ENCODE data around the gene PAM. TPM values are rescaled to one million over a fixed set of nuclear protein-coding genes. Genes with fewer than 3 reads are reported as not detected.
"Not testable (repeated sequence)": the region's sequence is repeated elsewhere in the genome, so short reads cannot be mapped to it uniquely, and the experiment has no call there.

The PAM gene
- polyA plus RNA-seq, 3 donors: 38.4 to 105 (median 78.5) TPM

GRCh38 chr5:102749416-102750030 lies 5.6 kb upstream of the PAM start:
- 68 to 78% (median 73%) methylated on average over 5 of the region's 5 CpGs for WGBS, 3 donors

GRCh38 chr5:102750151-102750834 lies 4.8 kb upstream of the PAM start:
- H3K27ac ChIP-seq (ENCODE audit: low read depth, low read length): no peak overlapping the region
- whole genome bisulfite sequencing, 3 donors: 90 to 92% (median 91%) methylated on average over 4 of the region's 4 CpGs

More at GRCh38 chr5:102749416-102750030, 5.6 kb upstream of the PAM start:
- no peak overlapping the region for H3K27ac ChIP-seq (ENCODE audit: low read depth, low read length)

GRCh38 chr5:102751903-102752376 lies 3.2 kb upstream of the PAM start:
- WGBS, 3 donors: 89 to 94% (median 89%) methylated on average over 22 to 32 of the region's 32 CpGs

GRCh38 chr5:102753889-102754766 lies 977 bp upstream of the PAM start:
- H3K27ac ChIP-seq (ENCODE audit: low read depth, low read length): no peak overlapping the region
- WGBS, 3 donors: 16 to 20% (median 20%) methylated on average over 32 of the region's 32 CpGs

More at GRCh38 chr5:102751903-102752376, 3.2 kb upstream of the PAM start:
- not testable (repeated sequence) for H3K27ac ChIP-seq (ENCODE audit: low read depth, low read length)

GRCh38 chr5:102755686-102756371 lies 724 bp downstream of the PAM start:
- 1 to 2% (median 1%) methylated on average over 29 of the region's 29 CpGs for WGBS, 3 donors
- no peak overlapping the region for H3K27ac ChIP-seq (ENCODE audit: low read depth, low read length)

- H3K27ac ChIP-seq (ENCODE audit: low read depth, low read length): no peak overlapping the region
These were observed 3.5 kb downstream of the PAM start for GRCh38 chr5:102758576-102758975.

GRCh38 chr5:102759289-102759688 lies 4.2 kb downstream of the PAM start:
- WGBS, 3 donors: 91 to 96% (median 92%) methylated on average over 1 of the region's 1 CpG
- no peak overlapping the region for H3K27ac ChIP-seq (ENCODE audit: low read depth, low read length)

GRCh38 chr5:102759700-102760099 lies 4.6 kb downstream of the PAM start:
- 82 to 87% (median 83%) methylated on average over 2 of the region's 2 CpGs for WGBS, 3 donors
- H3K27ac ChIP-seq (ENCODE audit: low read depth, low read length): no peak overlapping the region

- WGBS, 3 donors: 41 to 52% (median 42%) methylated on average over 2 of the region's 2 CpGs
- H3K27ac ChIP-seq (ENCODE audit: low read depth, low read length): no peak overlapping the region
These were observed 5.7 kb downstream of the PAM start for GRCh38 chr5:102760815-102761214.

GRCh38 chr5:102762095-102762534 lies 7.0 kb downstream of the PAM start:
- H3K27ac ChIP-seq (ENCODE audit: low read depth, low read length): no peak overlapping the region

GRCh38 chr5:102762562-102763227 lies 7.6 kb downstream of the PAM start:
- WGBS, 3 donors: 65 to 71% (median 66%) methylated on average over 4 of the region's 4 CpGs
- H3K27ac ChIP-seq (ENCODE audit: low read depth, low read length): no peak overlapping the region

GRCh38 chr5:102763734-102764133 lies 8.6 kb downstream of the PAM start:
- 95 to 96% (median 95%) methylated on average over 5 of the region's 5 CpGs for WGBS, 3 donors

GRCh38 chr5:102764381-102765004 lies 9.4 kb downstream of the PAM start:
- WGBS, 3 donors: 83 to 90% (median 90%) methylated on average over 7 of the region's 7 CpGs

More at GRCh38 chr5:102763734-102764133, 8.6 kb downstream of the PAM start:
- no peak overlapping the region for H3K27ac ChIP-seq (ENCODE audit: low read depth, low read length)

GRCh38 chr5:102765350-102765749 lies 10.2 kb downstream of the PAM start:
- 81 to 92% (median 84%) methylated on average over 3 of the region's 3 CpGs for WGBS, 3 donors
- H3K27ac ChIP-seq (ENCODE audit: low read depth, low read length): no peak overlapping the region

More at GRCh38 chr5:102764381-102765004, 9.4 kb downstream of the PAM start:
- H3K27ac ChIP-seq (ENCODE audit: low read depth, low read length): no peak overlapping the region

GRCh38 chr5:102766295-102767090 lies 11.4 kb downstream of the PAM start:
- no peak overlapping the region for H3K27ac ChIP-seq (ENCODE audit: low read depth, low read length)
- 67 to 93% (median 92%) methylated on average over 4 of the region's 4 CpGs for WGBS, 3 donors

GRCh38 chr5:102767862-102768261 lies 12.8 kb downstream of the PAM start:
- no peak overlapping the region for H3K27ac ChIP-seq (ENCODE audit: low read depth, low read length)
- 88 to 98% (median 96%) methylated on average over 2 of the region's 2 CpGs for WGBS, 3 donors

- 34 to 97% (median 94%) methylated on average over 3 of the region's 3 CpGs for whole genome bisulfite sequencing, 3 donors
- H3K27ac ChIP-seq (ENCODE audit: low read depth, low read length): no peak overlapping the region
These were observed 15.7 kb downstream of the PAM start for GRCh38 chr5:102770803-102771202.

Measured in adipose tissue (tissue), 3 donors.